ENCODE measurements around the gene ADAP1. TPM values are rescaled to one million over a fixed set of nuclear protein-coding genes. Genes with fewer than 3 reads are reported as not detected.

The ADAP1 gene
- total RNA-seq, 1 experiment from 2014 or later: 6.2 TPM

DNA sequence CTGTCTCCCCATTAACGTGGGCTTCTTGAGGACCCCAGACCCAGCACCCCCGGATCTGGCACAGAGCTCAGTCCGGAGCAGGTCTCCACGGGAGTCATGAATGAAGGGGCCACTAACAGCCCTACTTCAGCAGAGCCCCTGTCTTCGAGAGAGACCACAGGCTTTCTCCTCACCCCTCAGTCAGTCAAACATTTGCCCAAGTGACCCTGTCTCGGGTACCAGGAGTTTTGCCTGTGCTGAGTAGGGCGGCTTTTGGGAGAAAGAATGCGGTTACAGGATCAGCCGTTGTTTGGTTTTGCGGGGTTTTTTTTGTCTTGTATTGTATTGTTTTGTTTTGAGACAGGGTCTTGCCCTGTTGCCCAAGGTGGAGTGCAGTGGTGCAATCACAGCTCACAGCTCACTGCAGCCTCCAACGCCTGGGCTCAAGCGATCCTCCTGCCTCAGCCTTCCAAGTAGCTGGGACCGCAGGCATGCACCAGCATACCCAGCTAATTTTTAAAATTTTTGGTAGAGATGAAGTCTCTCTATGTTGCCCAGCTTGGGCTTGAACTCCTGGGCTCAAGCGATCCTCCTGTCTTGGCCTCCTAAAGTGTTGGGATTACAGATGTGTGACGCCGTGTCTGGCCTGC lies 16.5 kb downstream of the ADAP1 start:
- Histone ChIP-seq H3K27me3 (ENCODE audit: insufficient read depth, low read length) (no peaks in the 10 kb centered on the region), H2BK15ac (ENCODE audit: low read depth, low read length) (no peak overlapping the region), H3K9ac (ENCODE audit: extremely low read depth, insufficient read length, low read length) (no peak overlapping the region), H3K79me2 (ENCODE audit: insufficient read depth, low read length) (no peaks in the 10 kb centered on the region), H3K18ac (ENCODE audit: insufficient read length, low read depth, low read length) (no peak overlapping the region), H3K4me1 (ENCODE audit: insufficient read depth, low read length) (no peaks in the 10 kb centered on the region), H4K8ac (replicated peaks; ENCODE audit: insufficient read length, low read depth, low read length) (no peak overlapping the region), H4K20me1 (ENCODE audit: control insufficient read depth, insufficient read depth, insufficient read length) (no peaks in the 10 kb centered on the region), H3K27ac (ENCODE audit: insufficient read length, low read depth, low read length) (no peak overlapping the region), H2AK5ac (ENCODE audit: insufficient read length, low read length) (no peak overlapping the region), H2BK12ac (ENCODE audit: insufficient read length, low read depth, low read length) (no peak overlapping the region), H3K4me2 (ENCODE audit: insufficient read depth, insufficient read length, low read length) (no peak overlapping the region), H3K14ac (ENCODE audit: insufficient read depth, low read length) (no peak overlapping the region), H4K5ac (ENCODE audit: insufficient read length, low read depth, low read length) (no peak overlapping the region), H2BK120ac (ENCODE audit: low read depth, low read length, poor library complexity, severe bottlenecking) (no peak overlapping the region), H3K4ac (ENCODE audit: low read depth, low read length) (no peak overlapping the region), H3K79me1 (ENCODE audit: insufficient read depth, low read depth, low read length, poor library complexity, severe bottlenecking) (no peaks in the 10 kb centered on the region), H3K23ac (ENCODE audit: insufficient read length, low read depth, low read length) (no peak overlapping the region), H4K91ac (ENCODE audit: insufficient read length, low read depth, low read length) (no peak overlapping the region), H3K23me2 (ENCODE audit: insufficient read length, low read depth, low read length, poor library complexity, severe bottlenecking) (no peaks in the 10 kb centered on the region), H3T11ph (ENCODE audit: low read length) (no peak overlapping the region), H2BK5ac (ENCODE audit: insufficient read length, low read length) (no peak overlapping the region), H3K9me3 (ENCODE audit: control insufficient read depth, low read depth, low read length) (no peaks in the 10 kb centered on the region), H2AFZ (ENCODE audit: low read length) (no peak overlapping the region), H2BK20ac (ENCODE audit: low read depth, low read length, poor library complexity, severe bottlenecking) (no peak overlapping the region), H3K56ac (ENCODE audit: insufficient read length, low read depth, low read length) (no peak overlapping the region)
- no peak overlapping the region for H3K4me3 Mint-ChIP-seq
- H3K27ac Mint-ChIP-seq: 0 out of 7 replicates have a peak overlapping the region, but pooled peaks of 1 of the 3 experiments have one; percentile 55
- no peak for DNase-seq
- H3K27me3 Mint-ChIP-seq (ENCODE audit: low read depth): peaks cover 12% of the 10 kb centered on the region
- H3K4me1 Mint-ChIP-seq: peaks cover 4 to 5% of the 10 kb centered on the region in 2 experiments; a peak in 2 of 4 replicates
- TF ChIP-seq, protein P1, sequence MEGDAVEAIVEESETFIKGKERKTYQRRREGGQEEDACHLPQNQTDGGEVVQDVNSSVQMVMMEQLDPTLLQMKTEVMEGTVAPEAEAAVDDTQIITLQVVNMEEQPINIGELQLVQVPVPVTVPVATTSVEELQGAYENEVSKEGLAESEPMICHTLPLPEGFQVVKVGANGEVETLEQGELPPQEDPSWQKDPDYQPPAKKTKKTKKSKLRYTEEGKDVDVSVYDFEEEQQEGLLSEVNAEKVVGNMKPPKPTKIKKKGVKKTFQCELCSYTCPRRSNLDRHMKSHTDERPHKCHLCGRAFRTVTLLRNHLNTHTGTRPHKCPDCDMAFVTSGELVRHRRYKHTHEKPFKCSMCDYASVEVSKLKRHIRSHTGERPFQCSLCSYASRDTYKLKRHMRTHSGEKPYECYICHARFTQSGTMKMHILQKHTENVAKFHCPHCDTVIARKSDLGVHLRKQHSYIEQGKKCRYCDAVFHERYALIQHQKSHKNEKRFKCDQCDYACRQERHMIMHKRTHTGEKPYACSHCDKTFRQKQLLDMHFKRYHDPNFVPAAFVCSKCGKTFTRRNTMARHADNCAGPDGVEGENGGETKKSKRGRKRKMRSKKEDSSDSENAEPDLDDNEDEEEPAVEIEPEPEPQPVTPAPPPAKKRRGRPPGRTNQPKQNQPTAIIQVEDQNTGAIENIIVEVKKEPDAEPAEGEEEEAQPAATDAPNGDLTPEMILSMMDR (conservative IDR thresholded peaks at IDR 0.05): no peak
- WGBS (ENCODE audit: extremely low coverage, insufficient read length, low lambda C conversion rate): no CpG with 5 or more reads among the region's 16 CpGs
- H3K9me3 Mint-ChIP-seq: peaks cover 3 to 4% of the 10 kb centered on the region in 2 experiments; a peak in 3 of 5 replicates
- H3K36me3 Mint-ChIP-seq (ENCODE audit: insufficient read depth in 1 of 3, low read depth in 3 of 3): no peaks in the 10 kb centered on the region; a peak in 2 of 7 replicates

Data from H9 (cell line).